Lung (tissue), 12 donors: ENCODE results near the gene SMG7. TPM values are rescaled to one million over a fixed set of nuclear protein-coding genes. Genes with fewer than 3 reads are reported as not detected.

Experiments
- ATAC-seq: fragments of 200-7000 bp; cut with Tn5 transposase; one replicate; pipeline ENCODE4 v1.9.1; 2020; ENCODE audit warnings: moderate number of reproducible peaks; ENCODE audit not compliant: insufficient read depth, low FRiP score
- DNase-seq, 3 donors: peaks; one replicate each; pipeline ENCODE4 v3.0.0-alpha.2; 2013 to 2017
- H3K27ac ChIP-seq, 2 donors: one replicate each; pipeline ENCODE4 v1.5.1; 2013; ENCODE audit warnings: mild to moderate bottlenecking in 2 of 2, moderate library complexity in 2 of 2, control low read depth in 1 of 2, inconsistent platforms in 1 of 2, low read depth in 1 of 2, low read length in 1 of 2
- H3K27me3 ChIP-seq, 3 donors: one replicate each; pipeline ENCODE4 v1.5.1; 2013; ENCODE audit warnings: low read length in 2 of 3; ENCODE audit not compliant: control insufficient read depth in 3 of 3, insufficient read depth in 3 of 3
- H3K36me3 ChIP-seq, 4 donors: one replicate each; pipeline ENCODE4 v1.5.1; 2013; ENCODE audit warnings: low read length in 4 of 4, mild to moderate bottlenecking in 1 of 4, moderate library complexity in 1 of 4; ENCODE audit not compliant: control insufficient read depth in 4 of 4, insufficient read depth in 4 of 4
- H3K4me1 ChIP-seq, 5 donors: one replicate each; pipeline ENCODE4 v1.5.1; 2013; ENCODE audit warnings: low read length in 5 of 5, mild to moderate bottlenecking in 2 of 5, moderate library complexity in 1 of 5; ENCODE audit not compliant: control insufficient read depth in 5 of 5, insufficient read depth in 5 of 5
- H3K4me3 ChIP-seq: one replicate; pipeline ENCODE4 v1.5.1; 2013; ENCODE audit warnings: mild to moderate bottlenecking, control low read depth, moderate library complexity
- H3K9ac ChIP-seq, 2 donors: one replicate each; pipeline ENCODE4 v1.5.1; 2013; ENCODE audit warnings: low read length in 2 of 2, control low read depth in 1 of 2; ENCODE audit not compliant: insufficient read depth in 1 of 2
- H3K9me3 ChIP-seq, 4 donors: one replicate each; pipeline ENCODE4 v1.5.1; 2013; ENCODE audit warnings: low read length in 3 of 4, mild to moderate bottlenecking in 1 of 4, moderate library complexity in 1 of 4; ENCODE audit not compliant: control insufficient read depth in 4 of 4, insufficient read depth in 3 of 4
- WGBS, 2 donors: extraction: QIAGEN DNeasy Blood & Tissue Kit; methylation state at CpG; one replicate each; pipeline ENCODE4 v1.1.7; 2013; 5-methylcytosine and 5-hydroxymethylcytosine counted together
- polyA plus RNA-seq, 2 donors: library from polyadenylated mRNA; stranded (reverse); fragments of 200-250 nt; gene quantifications; one replicate each; pipeline ENCODE4 v1.2.1, GENCODE V29; 2013
- total RNA-seq, 2 donors: library from RNA; depleted of rRNA in 1 of 2; stranded (reverse); fragments of >200 nt in 1 of 2; gene quantifications; one replicate each; pipeline ENCODE4 v1.2.1, GENCODE V29; 2014 to 2021
- TF ChIP-seq, protein P1 (sequence below): IDR thresholded peaks from 2 replicates; pipeline ENCODE4 v1.5.1; 2012; ENCODE audit warnings: mild to moderate bottlenecking; ENCODE audit errors: control extremely low read depth, extremely low read depth
- donor health status: control.
- donor health status: control.
- donor health status: Bipolar disorder and iron deficiency.
- donor health status: healthy.
- donor health status: DM: yes; HTN: yes; CAD: no.

The SMG7 gene
- total and polyA plus RNA-seq, 4 donors: 17.4 to 86.6 (median 45.6) TPM

DNA sequence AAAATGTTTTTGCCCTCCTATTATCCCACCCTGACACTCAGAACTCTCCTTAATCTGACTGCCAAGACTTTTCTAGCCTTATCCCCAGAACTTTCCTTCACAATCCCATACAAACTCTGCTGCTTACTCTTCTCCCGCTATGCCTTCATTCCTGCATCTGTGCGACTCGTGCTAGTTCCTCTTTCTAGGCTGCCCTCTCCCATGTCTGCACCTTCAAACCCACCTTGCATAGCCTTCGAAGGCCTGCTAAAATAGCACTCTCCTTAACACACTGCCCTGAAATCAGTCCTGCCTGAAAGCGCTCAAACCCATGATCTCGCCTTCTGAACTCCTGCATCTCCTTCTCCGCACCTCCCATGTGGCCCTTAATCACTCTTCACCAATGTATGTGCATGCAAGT, 120.4 kb downstream of the SMG7 start:
- H3K9me3 ChIP-seq: peaks cover 0 to 2% (median 0%) of the 10 kb centered on the region in 4 donors
- no peak for DNase-seq
- no peak for ATAC-seq
- H3K9ac ChIP-seq: no peak overlapping the region
- H3K4me1 ChIP-seq: peaks cover 0 to 4% (median 0%) of the 10 kb centered on the region in 5 donors
- no peak overlapping the region for H3K4me3 ChIP-seq
- TF ChIP-seq, protein P1, sequence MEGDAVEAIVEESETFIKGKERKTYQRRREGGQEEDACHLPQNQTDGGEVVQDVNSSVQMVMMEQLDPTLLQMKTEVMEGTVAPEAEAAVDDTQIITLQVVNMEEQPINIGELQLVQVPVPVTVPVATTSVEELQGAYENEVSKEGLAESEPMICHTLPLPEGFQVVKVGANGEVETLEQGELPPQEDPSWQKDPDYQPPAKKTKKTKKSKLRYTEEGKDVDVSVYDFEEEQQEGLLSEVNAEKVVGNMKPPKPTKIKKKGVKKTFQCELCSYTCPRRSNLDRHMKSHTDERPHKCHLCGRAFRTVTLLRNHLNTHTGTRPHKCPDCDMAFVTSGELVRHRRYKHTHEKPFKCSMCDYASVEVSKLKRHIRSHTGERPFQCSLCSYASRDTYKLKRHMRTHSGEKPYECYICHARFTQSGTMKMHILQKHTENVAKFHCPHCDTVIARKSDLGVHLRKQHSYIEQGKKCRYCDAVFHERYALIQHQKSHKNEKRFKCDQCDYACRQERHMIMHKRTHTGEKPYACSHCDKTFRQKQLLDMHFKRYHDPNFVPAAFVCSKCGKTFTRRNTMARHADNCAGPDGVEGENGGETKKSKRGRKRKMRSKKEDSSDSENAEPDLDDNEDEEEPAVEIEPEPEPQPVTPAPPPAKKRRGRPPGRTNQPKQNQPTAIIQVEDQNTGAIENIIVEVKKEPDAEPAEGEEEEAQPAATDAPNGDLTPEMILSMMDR: no peak
- peak overlapping the region in 1 of 2 donors; percentile 44 for H3K27ac ChIP-seq
- 76 to 85% methylated on average over 7 of the region's 7 CpGs for WGBS, 2 donors
- H3K36me3 ChIP-seq: no peaks in the 10 kb centered on the region
- H3K27me3 ChIP-seq: no peaks in the 10 kb centered on the region

DNA sequence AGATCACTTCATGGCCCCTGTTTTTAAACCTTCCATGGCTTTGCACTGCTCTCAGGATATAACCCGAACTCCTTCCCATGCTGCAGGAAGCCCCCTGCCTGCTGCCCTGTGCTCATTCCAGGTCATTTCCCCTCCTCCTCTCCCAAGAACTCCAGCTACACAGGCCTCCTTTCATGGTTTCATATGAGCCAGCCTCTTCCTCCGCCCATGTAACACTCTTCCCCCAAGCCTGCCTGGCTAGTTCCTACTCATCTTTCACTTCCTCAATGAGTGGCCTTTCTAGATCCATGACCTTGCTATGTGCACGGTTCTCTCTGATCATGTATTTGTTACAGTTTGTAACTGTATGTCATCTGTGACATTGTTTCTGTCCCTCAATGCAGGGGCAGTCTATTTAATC, 121.1 kb downstream of the SMG7 start:
- TF ChIP-seq, protein P1: no peak
- Histone ChIP-seq H3K9me3 (peaks cover 0 to 2% (median 0%) of the 10 kb centered on the region in 4 donors), H3K9ac (no peak overlapping the region), H3K27me3 (no peaks in the 10 kb centered on the region), H3K27ac (peak overlapping the region in 1 of 2 donors; percentile 62), H3K36me3 (no peaks in the 10 kb centered on the region), H3K4me1 (peaks cover 0 to 8% (median 4%) of the 10 kb centered on the region in 5 donors), H3K4me3 (no peak overlapping the region)
- ATAC-seq: no peak
- 36 to 64% methylated on average over 3 of the region's 3 CpGs for WGBS, 2 donors
- DNase-seq: no peak

DNA sequence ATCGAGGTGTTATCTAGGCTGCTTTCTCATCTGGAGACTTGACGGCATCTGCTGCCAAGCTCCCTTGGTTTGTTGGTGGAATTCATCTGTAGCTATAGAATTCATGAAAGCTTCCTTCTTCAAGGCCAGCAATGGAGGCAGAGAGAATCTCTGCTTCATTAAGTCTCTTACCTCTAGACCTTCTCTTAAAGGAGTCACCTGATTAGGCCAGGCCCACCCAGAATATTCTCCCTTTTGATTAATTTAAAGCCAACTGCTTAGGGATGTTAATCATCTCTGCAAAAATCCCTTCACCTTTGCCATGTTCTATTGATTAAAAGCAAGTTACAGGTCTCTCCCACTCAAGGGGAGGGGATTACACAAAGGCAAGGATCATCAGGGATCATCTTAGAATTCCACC, 123.2 kb downstream of the SMG7 start:
- 95 to 98% methylated on average over 2 of the region's 2 CpGs for WGBS, 2 donors
- H3K4me3 ChIP-seq: no peak overlapping the region
- TF ChIP-seq, protein P1: no peak
- no peak overlapping the region for H3K27ac ChIP-seq
- no peaks in the 10 kb centered on the region for H3K27me3 ChIP-seq
- H3K9ac ChIP-seq: no peak overlapping the region
- ATAC-seq: no peak
- H3K9me3 ChIP-seq: peaks cover 0 to 3% (median 0%) of the 10 kb centered on the region in 4 donors
- DNase-seq: no peak
- peaks cover 0 to 11% (median 3%) of the 10 kb centered on the region in 5 donors for H3K4me1 ChIP-seq
- no peaks in the 10 kb centered on the region for H3K36me3 ChIP-seq

DNA sequence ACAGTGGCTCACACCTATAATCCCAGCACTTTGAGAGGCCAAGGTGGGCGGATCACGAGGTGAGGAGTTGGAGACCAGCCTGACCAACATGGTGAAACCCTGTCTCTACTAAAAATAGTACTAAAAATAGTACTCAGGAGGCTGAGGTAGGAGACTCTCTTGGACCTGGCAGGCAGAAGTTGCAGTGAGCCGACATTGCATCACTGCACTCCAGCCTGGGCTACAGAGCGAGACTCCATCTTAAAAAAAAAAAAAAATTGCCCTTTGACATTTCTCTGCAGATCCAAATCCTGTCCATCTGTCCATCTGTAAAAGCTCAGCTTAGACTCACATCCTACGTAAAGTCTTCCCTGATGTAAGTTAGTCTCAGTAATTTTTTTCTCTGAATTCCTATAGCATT, 124.2 kb downstream of the SMG7 start:
- Histone ChIP-seq H3K9me3 (peaks cover 0 to 4% (median 0%) of the 10 kb centered on the region in 4 donors), H3K4me1 (peaks cover 0 to 11% (median 3%) of the 10 kb centered on the region in 5 donors), H3K27me3 (no peaks in the 10 kb centered on the region), H3K9ac (no peak overlapping the region), H3K4me3 (no peak overlapping the region), H3K36me3 (no peaks in the 10 kb centered on the region), H3K27ac (no peak overlapping the region)
- DNase-seq (no peak), ATAC-seq (no peak)
- TF ChIP-seq, protein P1: no peak
- 75% methylated on average over 5 of the region's 5 CpGs for WGBS, 2 donors
